Smooth muscle cell (in vitro differentiated cells): Measurements from ENCODE around the gene SMIM43. TPM values are rescaled to one million over a fixed set of nuclear protein-coding genes. Genes with fewer than 3 reads are reported as not detected.
"Not testable (repeated sequence)": the region's sequence is repeated elsewhere in the genome, so short reads cannot be mapped to it uniquely, and the experiment has no call there.

Experiments
- DNase-seq: peaks from one replicate; lab custom pipeline; 2025; ENCODE audit not compliant: unreplicated experiment; lab: John Stamatoyannopoulos, UW
- H2AFZ ChIP-seq: fragments of 200-600 bp; sonication (generic); 2 replicates; pipeline ENCODE4 v1.6.0; 2016; ENCODE audit warnings: antibody characterized with exemption, low read depth, mild to moderate bottlenecking
- H3F3A ChIP-seq: fragments of 200-600 bp; sonication (generic); 2 replicates; pipeline ENCODE4 v1.6.0; 2017; ENCODE audit warnings: antibody characterized with exemption, low read depth
- H3K27ac ChIP-seq: fragments of 200-600 bp; sonication (generic); 2 replicates; pipeline ENCODE4 v1.5.1; 2016; ENCODE audit warnings: low read depth, mild to moderate bottlenecking
- H3K27me3 ChIP-seq: fragments of 200-600 bp; sonication (generic); 2 replicates; pipeline ENCODE4 v1.6.1; 2016; ENCODE audit warnings: low read depth, mild to moderate bottlenecking
- H3K36me3 ChIP-seq: fragments of 200-600 bp; sonication (generic); 2 replicates; pipeline ENCODE4 v1.5.1; 2016; ENCODE audit warnings: low read depth
- H3K4me1 ChIP-seq: fragments of 200-600 bp; sonication (generic); 2 replicates; pipeline ENCODE4 v1.5.1; 2016; ENCODE audit warnings: low read depth
- H3K4me2 ChIP-seq: fragments of 200-600 bp; sonication (generic); 2 replicates; pipeline ENCODE4 v1.6.0; 2016; ENCODE audit warnings: mild to moderate bottlenecking
- H3K4me3 ChIP-seq: fragments of 200-600 bp; sonication (generic); 2 replicates; pipeline ENCODE4 v1.5.1; 2016; ENCODE audit warnings: mild to moderate bottlenecking
- H3K79me2 ChIP-seq: fragments of 200-600 bp; sonication (generic); 2 replicates; pipeline ENCODE4 v1.6.0; 2016; ENCODE audit warnings: low read depth, mild to moderate bottlenecking
- H3K9ac ChIP-seq: fragments of 200-600 bp; sonication (generic); 2 replicates; pipeline ENCODE4 v1.6.0; 2016; ENCODE audit warnings: low read depth
- H3K9me3 ChIP-seq: fragments of 200-600 bp; sonication (generic); replicated peaks from 2 replicates; pipeline ENCODE4 v1.5.1; 2016; ENCODE audit warnings: low read depth
- H4K20me1 ChIP-seq: fragments of 200-600 bp; sonication (generic); 2 replicates; pipeline ENCODE4 v1.6.0; 2016; ENCODE audit warnings: low read depth
- WGBS: methylation state at CpG from one replicate; pipeline ENCODE4 v1.1.7; 2016; ENCODE audit warnings: low lambda C conversion rate; 5-methylcytosine and 5-hydroxymethylcytosine counted together
- polyA plus RNA-seq: library from polyadenylated mRNA; unstranded; fragments of >200 nt; fragmentation: Nextera tagmentation; extraction: Ambion mirVana; gene quantifications from 2 replicates; pipeline ENCODE4 v1.2.1, GENCODE V29; 2016
- total RNA-seq: library from RNA; depleted of rRNA; stranded (reverse); fragments of >200 nt; gene quantifications from 2 replicates; pipeline ENCODE4 v1.2.3, GENCODE V29; 2014
- TF ChIP-seq, protein P1 (sequence below): fragments of 200-600 bp; sonication (generic); IDR thresholded peaks from 2 replicates; pipeline ENCODE4 v1.5.1; 2017; ENCODE audit warnings: borderline replicate concordance, mild to moderate bottlenecking, antibody characterized with exemption; ENCODE audit not compliant: insufficient read depth, poor library complexity, severe bottlenecking

The SMIM43 gene
- total and polyA plus RNA-seq, 2 experiments from 2014 or later, result not detected

DNA sequence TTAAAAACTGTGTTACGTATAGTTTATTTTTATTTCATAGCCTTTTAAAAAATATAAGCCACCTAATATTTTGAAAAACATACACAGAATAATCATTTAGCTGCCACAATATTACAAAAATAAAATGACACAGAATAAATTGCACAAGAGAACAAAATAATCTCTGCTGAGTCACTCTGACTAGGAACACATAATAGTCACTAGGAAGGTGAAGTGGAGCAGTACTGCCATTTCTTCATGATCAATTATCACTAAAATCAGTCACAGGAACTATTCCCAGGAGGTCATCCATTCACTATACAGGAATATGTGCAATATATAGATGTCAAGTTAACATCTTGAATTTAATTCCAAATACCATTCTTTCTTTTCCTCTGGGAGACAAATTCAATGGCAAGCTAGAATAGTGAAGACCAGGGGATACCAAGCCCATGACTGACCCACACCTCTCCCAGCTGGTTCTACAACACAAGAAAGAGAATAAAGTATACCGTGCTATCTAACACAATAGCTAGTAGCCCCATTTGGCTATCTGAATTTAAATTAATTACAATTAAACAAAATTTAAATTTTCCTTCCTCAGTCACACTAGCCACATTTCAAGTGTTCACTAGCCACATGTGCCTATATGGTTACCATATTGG is 5.9 kb downstream of the SMIM43 start:
- WGBS, result 96% methylated on average over 2 of the region's 2 CpGs
- Histone ChIP-seq H4K20me1 (no peaks in the 10 kb centered on the region), H3K9ac (no peak overlapping the region), H3K79me2 (no peaks in the 10 kb centered on the region), H3K4me1 (no peaks in the 10 kb centered on the region), H2AFZ (no peak overlapping the region), H3K9me3 (no peaks in the 10 kb centered on the region), H3K36me3 (no peaks in the 10 kb centered on the region), H3K27me3 (peaks cover 51% of the 10 kb centered on the region), H3F3A (no peaks in the 10 kb centered on the region), H3K27ac (no peak overlapping the region), H3K4me2 (no peak overlapping the region), H3K4me3 (no peak overlapping the region)
- TF ChIP-seq, protein P1, sequence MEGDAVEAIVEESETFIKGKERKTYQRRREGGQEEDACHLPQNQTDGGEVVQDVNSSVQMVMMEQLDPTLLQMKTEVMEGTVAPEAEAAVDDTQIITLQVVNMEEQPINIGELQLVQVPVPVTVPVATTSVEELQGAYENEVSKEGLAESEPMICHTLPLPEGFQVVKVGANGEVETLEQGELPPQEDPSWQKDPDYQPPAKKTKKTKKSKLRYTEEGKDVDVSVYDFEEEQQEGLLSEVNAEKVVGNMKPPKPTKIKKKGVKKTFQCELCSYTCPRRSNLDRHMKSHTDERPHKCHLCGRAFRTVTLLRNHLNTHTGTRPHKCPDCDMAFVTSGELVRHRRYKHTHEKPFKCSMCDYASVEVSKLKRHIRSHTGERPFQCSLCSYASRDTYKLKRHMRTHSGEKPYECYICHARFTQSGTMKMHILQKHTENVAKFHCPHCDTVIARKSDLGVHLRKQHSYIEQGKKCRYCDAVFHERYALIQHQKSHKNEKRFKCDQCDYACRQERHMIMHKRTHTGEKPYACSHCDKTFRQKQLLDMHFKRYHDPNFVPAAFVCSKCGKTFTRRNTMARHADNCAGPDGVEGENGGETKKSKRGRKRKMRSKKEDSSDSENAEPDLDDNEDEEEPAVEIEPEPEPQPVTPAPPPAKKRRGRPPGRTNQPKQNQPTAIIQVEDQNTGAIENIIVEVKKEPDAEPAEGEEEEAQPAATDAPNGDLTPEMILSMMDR, result no peak
- DNase-seq, result no peak

DNA sequence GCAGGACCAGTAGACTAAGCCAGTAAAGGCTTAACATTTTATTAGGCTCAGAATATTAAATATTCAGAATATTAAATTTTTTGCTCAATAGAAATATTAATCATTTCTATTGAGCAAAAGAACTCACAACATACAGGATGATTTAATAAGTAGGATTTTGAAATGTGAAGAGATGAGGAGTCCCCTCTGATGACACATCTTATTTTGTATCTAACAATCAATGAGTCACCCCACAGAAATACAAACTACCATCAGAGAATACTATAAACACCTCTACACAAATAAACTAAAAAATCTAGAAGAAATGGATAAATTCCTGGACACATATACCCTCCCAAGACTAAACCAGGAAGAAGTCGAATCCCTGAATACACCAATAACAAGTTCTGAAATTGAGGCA is 12.8 kb downstream of the SMIM43 start:
- not testable (repeated sequence) for H3K79me2 ChIP-seq, H2AFZ ChIP-seq, H4K20me1 ChIP-seq, H3K4me1 ChIP-seq, H3K36me3 ChIP-seq, H3K9ac ChIP-seq, H3K4me3 ChIP-seq, DNase-seq, H3F3A ChIP-seq, H3K4me2 ChIP-seq, H3K27ac ChIP-seq, H3K9me3 ChIP-seq, H3K27me3 ChIP-seq
- whole genome bisulfite sequencing, result 88% methylated on average over 1 of the region's 1 CpG

DNA sequence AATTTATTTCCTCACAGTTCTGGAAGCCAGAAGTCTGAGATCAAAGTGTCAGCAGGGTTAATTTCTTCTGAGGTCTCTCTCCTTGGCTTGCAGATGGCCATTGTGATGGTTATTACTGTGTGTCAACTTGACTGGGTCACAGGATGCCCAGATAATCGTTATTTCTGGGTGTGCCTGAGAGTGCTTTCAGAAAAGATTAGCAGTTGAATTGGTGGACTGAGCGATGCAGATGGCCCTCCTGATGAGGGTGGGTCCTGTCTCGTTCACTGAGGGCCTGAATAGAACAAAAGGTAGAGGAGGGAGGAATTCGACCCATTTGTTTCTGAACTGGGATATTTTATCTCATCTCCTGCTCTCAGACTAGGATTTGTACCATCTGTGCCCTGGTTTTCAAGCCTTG is 15.7 kb downstream of the SMIM43 start:
- 22% methylated on average over 4 of the region's 4 CpGs for whole genome bisulfite sequencing
- Histone ChIP-seq H3K9ac (no peak overlapping the region), H2AFZ (no peak overlapping the region), H3F3A (no peaks in the 10 kb centered on the region), H4K20me1 (no peaks in the 10 kb centered on the region), H3K4me1 (no peaks in the 10 kb centered on the region), H3K4me3 (no peak overlapping the region), H3K27me3 (no peaks in the 10 kb centered on the region), H3K9me3 (no peaks in the 10 kb centered on the region), H3K27ac (no peak overlapping the region), H3K79me2 (no peaks in the 10 kb centered on the region), H3K36me3 (no peaks in the 10 kb centered on the region), H3K4me2 (no peak overlapping the region)
- TF ChIP-seq, protein P1, result no peak
- no peak for DNase-seq

DNA sequence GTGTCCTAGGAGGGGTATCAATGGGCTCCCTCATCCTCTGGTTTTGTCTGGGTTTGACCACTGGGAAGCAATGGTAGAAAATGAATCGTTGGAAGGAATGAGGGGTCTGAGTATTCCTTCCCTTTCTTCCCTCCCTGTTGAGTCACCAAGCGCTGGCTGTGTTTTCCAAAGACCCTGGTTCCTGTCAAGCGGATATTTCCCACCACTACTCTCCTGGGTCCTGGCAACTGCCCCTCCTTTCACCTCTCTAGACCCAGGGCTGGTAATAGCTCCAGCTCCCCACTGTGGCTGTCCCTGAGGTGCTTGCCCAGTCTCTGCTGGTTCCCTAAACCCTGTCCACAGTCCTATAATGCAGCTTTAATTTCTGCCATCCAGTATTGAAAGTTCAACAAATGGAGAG is 22.2 kb downstream of the SMIM43 start:
- no peak overlapping the region for H3K9ac ChIP-seq
- H2AFZ ChIP-seq, result no peak overlapping the region
- H3K27me3 ChIP-seq, result no peaks in the 10 kb centered on the region
- no peaks in the 10 kb centered on the region for H4K20me1 ChIP-seq
- H3K79me2 ChIP-seq, result no peaks in the 10 kb centered on the region
- TF ChIP-seq, protein P1, result no peak
- no peak for DNase-seq
- H3K27ac ChIP-seq, result no peak overlapping the region
- H3K4me1 ChIP-seq, result no peaks in the 10 kb centered on the region
- H3F3A ChIP-seq, result no peaks in the 10 kb centered on the region
- H3K36me3 ChIP-seq, result no peaks in the 10 kb centered on the region
- H3K4me3 ChIP-seq, result no peak overlapping the region
- no peak overlapping the region for H3K4me2 ChIP-seq
- WGBS, result 47% methylated on average over 3 of the region's 3 CpGs
- H3K9me3 ChIP-seq, result no peaks in the 10 kb centered on the region
